Nephron progenitor cell (in vitro differentiated cells): ENCODE measurements around the gene GALNT13.

ENCODE experiments used
- DNase-seq: peaks from one replicate; pipeline ENCODE4 v3.0.0; 2021
- H3K27ac Mint-ChIP-seq: 2 replicates; pipeline ENCODE4 v1.8.0; 2021; ENCODE audit warnings: mild to moderate bottlenecking, moderate library complexity, mixed read lengths
- H3K27me3 Mint-ChIP-seq: 2 replicates; pipeline ENCODE4 v1.8.0; 2021; ENCODE audit warnings: mild to moderate bottlenecking, low read depth, mixed read lengths; ENCODE audit not compliant: poor library complexity
- H3K36me3 Mint-ChIP-seq: 2 replicates; pipeline ENCODE4 v1.8.0; 2021; ENCODE audit warnings: low read depth, mixed read lengths
- H3K4me1 Mint-ChIP-seq: 2 replicates; pipeline ENCODE4 v1.8.0; 2021; ENCODE audit warnings: mixed read lengths
- H3K4me3 Mint-ChIP-seq: 2 replicates; pipeline ENCODE4 v1.8.0; 2021; ENCODE audit warnings: mild to moderate bottlenecking, moderate library complexity, mixed read lengths
- H3K9me3 Mint-ChIP-seq: 2 replicates; pipeline ENCODE4 v1.8.0; 2021; ENCODE audit warnings: mild to moderate bottlenecking, moderate library complexity, mixed read lengths
- CTCF ChIP-seq: fragments of 200-600 bp; sonication (generic); IDR thresholded peaks from 2 replicates; pipeline ENCODE4 v1.5.0; 2021; ENCODE audit warnings: antibody characterized with exemption

GALNT13 gene

GRCh38 chr2:154481336-154481735 lies 609.6 kb downstream of the GALNT13 start:
- no peaks in the 10 kb centered on the region for H3K4me1 Mint-ChIP-seq
- H3K4me3 Mint-ChIP-seq = no peak overlapping the region
- DNase-seq = no peak
- no peaks in the 10 kb centered on the region for H3K36me3 Mint-ChIP-seq
- no peak overlapping the region for H3K27ac Mint-ChIP-seq
- no peaks in the 10 kb centered on the region for H3K27me3 Mint-ChIP-seq
- TF ChIP-seq CTCF = no peak
- H3K9me3 Mint-ChIP-seq = no peaks in the 10 kb centered on the region

- Mint-ChIP-seq H3K4me3 (no peak overlapping the region), H3K36me3 (no peaks in the 10 kb centered on the region), H3K27ac (no peak overlapping the region), H3K4me1 (no peaks in the 10 kb centered on the region), H3K27me3 (no peaks in the 10 kb centered on the region), H3K9me3 (no peaks in the 10 kb centered on the region)
- DNase-seq = no peak
- no peak for TF ChIP-seq CTCF
These were observed 612.8 kb downstream of the GALNT13 start for GRCh38 chr2:154484338-154485099.

GRCh38 chr2:154488801-154489200 lies 617.1 kb downstream of the GALNT13 start:
- Mint-ChIP-seq H3K36me3 (no peaks in the 10 kb centered on the region), H3K4me1 (no peaks in the 10 kb centered on the region), H3K27me3 (no peaks in the 10 kb centered on the region), H3K4me3 (no peak overlapping the region), H3K27ac (no peak overlapping the region), H3K9me3 (no peaks in the 10 kb centered on the region)
- TF ChIP-seq CTCF = no peak
- no peak for DNase-seq

GRCh38 chr2:154489266-154489858 lies 617.6 kb downstream of the GALNT13 start:
- no peak for TF ChIP-seq CTCF
- Mint-ChIP-seq H3K4me3 (no peak overlapping the region), H3K27ac (no peak overlapping the region)

GRCh38 chr2:154490530-154490929 lies 618.8 kb downstream of the GALNT13 start:
- Mint-ChIP-seq H3K4me3 (no peak overlapping the region), H3K36me3 (no peaks in the 10 kb centered on the region), H3K27ac (no peak overlapping the region), H3K9me3 (no peaks in the 10 kb centered on the region), H3K27me3 (no peaks in the 10 kb centered on the region), H3K4me1 (no peaks in the 10 kb centered on the region)
- no peak for DNase-seq
- no peak for TF ChIP-seq CTCF

More at GRCh38 chr2:154489266-154489858, 617.6 kb downstream of the GALNT13 start:
- no peaks in the 10 kb centered on the region for H3K27me3 Mint-ChIP-seq
- H3K4me1 Mint-ChIP-seq = no peaks in the 10 kb centered on the region
- no peak for DNase-seq
- no peaks in the 10 kb centered on the region for H3K9me3 Mint-ChIP-seq
- no peaks in the 10 kb centered on the region for H3K36me3 Mint-ChIP-seq

GRCh38 chr2:154495455-154495868 lies 623.7 kb downstream of the GALNT13 start:
- DNase-seq = no peak
- H3K27me3 Mint-ChIP-seq = no peaks in the 10 kb centered on the region
- no peak overlapping the region for H3K4me3 Mint-ChIP-seq
- no peaks in the 10 kb centered on the region for H3K9me3 Mint-ChIP-seq
- H3K27ac Mint-ChIP-seq = no peak overlapping the region
- no peaks in the 10 kb centered on the region for H3K4me1 Mint-ChIP-seq
- no peak for TF ChIP-seq CTCF
- H3K36me3 Mint-ChIP-seq = no peaks in the 10 kb centered on the region
